T-helper 2 cell treated with Interferon-gamma antibody and Interleukin-4, amounts not matched to agents 100 ng/mL and 5 ng/mL, for 36 hours (primary cell): Measurements from ENCODE around the gene RWDD3. TPM values are rescaled to one million over a fixed set of nuclear protein-coding genes. Genes with fewer than 3 reads are reported as not detected.

Experiments
- intact Hi-C: fragments of 100-400 bp; cut with micrococcal nuclease; formaldehyde crosslinking; loops from one replicate; pipeline ENCODE4 v1.15.1; 2023
- total RNA-seq: library from RNA; stranded (reverse); gene quantifications from 2 replicates; pipeline ENCODE4 v1.2.3, GENCODE V29; 2022

Gene RWDD3, protein sequence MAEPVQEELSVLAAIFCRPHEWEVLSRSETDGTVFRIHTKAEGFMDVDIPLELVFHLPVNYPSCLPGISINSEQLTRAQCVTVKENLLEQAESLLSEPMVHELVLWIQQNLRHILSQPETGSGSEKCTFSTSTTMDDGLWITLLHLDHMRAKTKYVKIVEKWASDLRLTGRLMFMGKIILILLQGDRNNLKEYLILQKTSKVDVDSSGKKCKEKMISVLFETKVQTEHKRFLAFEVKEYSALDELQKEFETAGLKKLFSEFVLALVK
- 13.3 and 15.3 TPM in 2 replicates for total RNA-seq

GRCh38 chr1:95233737-95234500, at the start of gene RWDD3:
TSS of gene RWDD3 (plus strand) at chr1:95234210. CDS start at chr1:95234231, 21 bp downstream.
- intact Hi-C loops, result loop anchor here (1.0 to 10.0 kb wide), 5 partner anchors 119 to 1488 kb away; partner anchors contain the start of genes ABCD3, ALG14, PTBP2 and TLCD4

DNA sequence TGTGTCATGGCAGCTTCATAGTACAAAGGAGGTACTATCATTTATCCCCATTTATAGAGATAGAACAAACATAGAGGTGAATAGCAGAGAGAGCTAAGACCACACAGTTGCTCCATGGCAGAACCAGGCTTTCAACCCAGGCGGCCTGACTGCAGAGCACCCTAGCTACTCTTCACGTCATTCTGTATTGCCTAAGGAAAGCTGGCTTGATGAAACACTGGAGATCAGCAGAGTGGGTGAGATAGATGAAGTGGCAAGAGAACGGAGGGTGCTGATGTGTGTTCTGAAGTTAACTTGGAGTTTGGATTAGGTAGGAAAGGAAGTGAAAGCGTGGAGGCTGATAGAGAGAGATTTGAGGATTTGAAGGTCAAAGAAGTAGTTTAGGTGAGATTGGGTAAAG, 47.9 kb upstream of the RWDD3 start:
- intact Hi-C loops, result no loop called here

GRCh38 chr1:95193591-95193990, 40.4 kb upstream of the RWDD3 start:
- intact Hi-C loops, result no loop called here

- intact Hi-C loops, result no loop called here
Measured at GRCh38 chr1:95195046-95195445, 39.0 kb upstream of the RWDD3 start.

DNA sequence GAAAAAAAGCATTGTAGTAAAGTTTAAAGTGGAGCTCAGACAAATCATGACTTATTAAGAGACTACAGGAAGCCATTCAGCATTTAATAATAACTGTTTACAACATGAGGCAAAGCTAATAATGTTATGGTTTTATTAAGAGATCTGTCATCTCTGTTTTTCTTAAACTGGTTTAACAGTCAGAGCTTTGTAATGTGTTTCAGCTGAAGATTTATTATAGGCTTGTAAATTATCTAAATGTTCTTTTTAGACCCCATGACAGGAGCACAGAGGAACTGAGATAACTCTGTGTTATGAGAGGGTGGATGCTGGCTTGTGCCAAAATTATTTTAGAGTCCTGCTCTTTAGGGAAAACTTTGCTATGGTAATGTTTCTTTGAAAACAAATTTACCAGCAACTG, 38.0 kb upstream of the RWDD3 start:
- intact Hi-C loops, result no loop called here

- intact Hi-C loops, result no loop called here
Measured at GRCh38 chr1:95197616-95198252, 36.3 kb upstream of the RWDD3 start.

DNA sequence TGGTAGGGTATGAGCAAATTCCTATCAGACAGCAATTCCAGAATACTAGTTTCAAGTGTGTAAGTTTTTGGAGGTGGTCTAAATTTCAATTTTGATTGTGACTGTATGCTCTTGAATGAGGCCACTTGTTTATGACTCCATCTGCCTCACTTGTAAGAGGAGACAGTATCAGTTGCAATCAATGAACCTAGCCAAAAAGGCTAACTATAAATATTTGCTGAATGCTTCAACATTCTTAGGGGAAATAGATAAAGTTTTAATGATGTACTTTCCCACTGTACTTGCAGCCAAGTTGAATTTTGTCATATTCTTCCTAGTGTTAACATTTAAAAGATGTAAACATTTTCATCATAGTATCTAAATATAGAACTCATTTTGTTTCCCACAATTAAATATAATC, 32.1 kb upstream of the RWDD3 start:
- intact Hi-C loops, result no loop called here

GRCh38 chr1:95203908-95204437, 30.0 kb upstream of the RWDD3 start:
- intact Hi-C loops, result no loop called here

DNA sequence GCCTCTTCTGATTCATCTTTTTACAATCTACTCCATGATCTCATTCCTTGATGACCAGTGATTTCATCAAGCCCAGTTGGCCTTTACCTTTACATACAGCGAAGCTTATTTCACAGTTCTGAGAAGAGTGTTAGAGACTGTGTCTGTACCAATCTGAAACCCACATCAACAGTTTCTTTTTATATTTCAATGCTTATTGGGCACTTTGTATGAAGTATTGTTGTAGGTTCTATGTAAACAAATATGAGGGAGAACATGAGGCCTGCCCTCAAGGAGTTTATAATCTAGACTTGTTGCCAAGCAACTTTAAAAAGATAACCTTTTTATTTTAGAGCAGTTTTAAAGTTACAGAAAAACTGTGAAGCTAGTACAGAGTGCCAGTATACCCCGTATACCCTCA, 27.5 kb upstream of the RWDD3 start:
- intact Hi-C loops, result no loop called here

DNA sequence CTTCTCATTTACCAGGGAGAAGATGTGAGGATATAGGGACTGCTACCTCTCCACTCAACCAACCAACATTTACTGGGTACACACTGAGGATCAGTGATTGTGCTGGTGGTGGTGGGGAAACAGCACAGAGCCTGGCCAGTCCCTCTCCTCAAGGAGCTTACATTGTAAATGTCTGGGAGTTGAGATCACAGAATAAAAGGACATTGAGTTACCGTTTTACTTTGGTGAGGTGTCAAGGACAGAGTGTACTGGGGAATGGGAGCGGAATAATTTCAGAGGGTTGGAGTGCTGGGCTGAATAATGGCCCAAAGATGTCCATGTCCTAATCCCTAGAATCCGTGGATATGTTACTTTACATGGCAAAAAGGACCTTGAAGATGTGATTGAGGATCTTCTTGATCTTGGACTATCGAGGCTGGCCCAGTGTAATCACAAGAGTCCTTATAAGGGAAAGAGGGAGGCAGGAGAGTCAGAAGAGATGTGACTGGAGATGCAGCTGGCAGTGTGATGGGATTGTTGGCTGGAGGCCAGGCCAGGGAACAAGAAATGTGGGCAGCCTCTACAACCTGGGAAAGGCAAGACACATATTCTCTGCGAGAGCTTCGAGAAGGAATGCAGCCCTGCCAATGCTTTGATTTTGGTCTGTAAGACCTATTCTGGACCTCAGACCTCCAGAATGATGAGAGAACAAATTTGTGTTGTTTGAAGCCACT, 26.6 kb upstream of the RWDD3 start:
- intact Hi-C loops, result no loop called here

- intact Hi-C loops, result no loop called here
Measured at GRCh38 chr1:95208876-95209275, 25.1 kb upstream of the RWDD3 start.

- intact Hi-C loops, result no loop called here
Measured at GRCh38 chr1:95209291-95209690, 24.7 kb upstream of the RWDD3 start.

DNA sequence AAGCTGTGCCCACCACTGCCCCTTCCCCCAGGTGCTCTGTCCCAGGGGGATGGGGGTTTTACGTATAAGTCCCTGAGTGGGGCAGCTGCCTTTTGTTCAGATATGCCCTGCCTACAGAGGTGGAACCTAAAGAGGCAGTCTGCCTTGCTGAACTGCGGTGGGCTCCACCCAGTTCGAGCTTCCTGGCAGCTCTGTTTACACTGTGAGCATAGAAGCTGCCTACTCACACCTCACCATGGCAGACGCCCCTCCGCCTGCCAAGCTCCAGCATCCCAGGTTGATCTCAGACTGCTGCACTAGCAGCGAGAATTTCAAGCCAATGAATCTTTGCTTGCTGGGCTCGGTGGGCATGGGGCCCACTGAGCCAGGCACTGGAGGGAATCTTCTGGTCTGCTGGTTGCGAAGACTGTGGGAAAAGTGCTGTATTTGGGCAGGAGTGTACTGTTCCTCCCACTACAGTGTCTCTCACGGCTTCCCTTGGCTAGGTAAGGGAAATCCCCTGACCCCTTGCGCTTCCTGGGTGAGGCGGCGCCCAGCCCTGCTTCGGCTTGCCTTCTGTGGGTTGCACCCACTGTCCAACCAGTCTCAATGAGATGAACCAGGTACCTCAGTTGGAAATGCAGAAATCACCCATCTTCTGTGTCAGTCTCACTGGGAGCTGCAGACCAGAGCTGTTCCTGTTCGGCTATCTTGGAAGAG, 17.6 kb upstream of the RWDD3 start:
- intact Hi-C loops, result no loop called here

DNA sequence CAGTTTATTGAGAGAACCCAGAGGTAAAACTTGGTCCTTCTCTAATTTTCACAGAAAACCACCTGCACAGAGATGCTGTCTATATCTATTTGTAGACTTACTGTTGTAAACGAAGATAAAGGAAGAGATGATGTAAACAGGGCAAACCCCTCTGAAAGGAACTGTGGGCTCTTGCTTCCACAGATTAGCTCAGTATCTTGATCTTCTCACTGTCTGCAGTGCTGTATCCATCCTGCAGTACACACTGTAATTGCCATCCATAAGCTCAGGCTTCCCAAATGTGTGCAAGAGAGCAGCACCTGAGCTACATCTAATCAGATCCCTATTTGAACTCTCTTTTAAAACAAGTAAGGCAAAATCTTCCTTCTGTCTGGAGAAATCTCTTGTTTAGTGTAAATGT, 16.6 kb upstream of the RWDD3 start:
- intact Hi-C loops, result no loop called here

DNA sequence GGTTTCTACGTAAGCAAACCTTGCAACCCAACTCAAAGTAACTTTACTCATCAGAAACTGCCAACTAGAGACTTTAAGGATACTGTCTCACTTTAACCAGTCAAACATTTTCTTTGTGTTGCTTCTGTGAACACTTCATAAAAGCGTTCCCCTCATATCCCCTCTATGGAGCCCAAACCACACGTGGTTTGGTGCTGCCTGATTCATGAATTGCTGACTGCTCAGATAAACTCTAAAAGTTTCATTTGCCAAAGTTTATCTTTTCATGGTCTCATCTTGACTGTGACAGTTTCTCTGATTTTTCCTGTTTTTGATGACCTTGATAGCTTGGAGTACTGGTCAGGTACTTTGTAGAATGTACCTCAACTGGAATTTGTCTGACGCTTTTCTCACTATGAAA, 14.6 kb upstream of the RWDD3 start:
- intact Hi-C loops, result no loop called here

GRCh38 chr1:95221306-95221705, 12.7 kb upstream of the RWDD3 start:
- intact Hi-C loops, result no loop called here

GRCh38 chr1:95222629-95223028, 11.4 kb upstream of the RWDD3 start:
- intact Hi-C loops, result no loop called here

- intact Hi-C loops, result no loop called here
Measured at GRCh38 chr1:95223110-95223509, 10.9 kb upstream of the RWDD3 start.

- intact Hi-C loops, result no loop called here
Measured at GRCh38 chr1:95226781-95227660, 7.0 kb upstream of the RWDD3 start.

DNA sequence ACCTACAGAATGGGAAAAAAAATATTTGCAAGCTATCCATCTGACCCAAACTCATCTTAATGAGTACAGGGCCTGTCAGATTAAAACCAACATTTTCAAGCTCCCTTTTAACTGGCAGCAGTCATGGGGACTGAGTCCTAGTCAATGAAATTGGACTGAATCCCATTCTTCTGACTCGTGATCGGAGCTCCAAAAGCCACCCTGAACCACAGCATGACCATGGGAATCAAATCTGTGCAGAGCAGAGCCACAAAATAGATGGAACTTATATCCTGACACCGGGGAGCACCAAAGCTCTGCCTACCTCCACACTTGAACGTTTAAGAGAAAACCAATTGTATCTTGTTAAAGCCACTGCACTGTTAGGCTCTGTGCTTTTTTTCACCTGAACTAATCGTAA, 5.0 kb upstream of the RWDD3 start:
- intact Hi-C loops, result no loop called here
